ENCODE data around the gene RMDN2.

- TF ChIP-seq CTCF (IDR thresholded peaks at IDR 0.05 in 8 of 11, conservative IDR thresholded peaks at IDR 0.05 in 3 of 11) = no peak
- TF ChIP-seq POLR2A (IDR thresholded peaks at IDR 0.05) = no peak
Observed at GRCh38 chr2:38037325-38037724, 112.2 kb downstream of the RMDN2 start.
